ENCODE data around the gene CREB5. TPM values are rescaled to one million over a fixed set of nuclear protein-coding genes. Genes with fewer than 3 reads are reported as not detected.

Gene CREB5
- total RNA-seq, 1 donor from 2014 or later: 4.6 TPM

GRCh38 chr7:28530803-28531175 is 118.5 kb downstream of the CREB5 start:
- peaks cover 38% of the 10 kb centered on the region for H3K27me3 Mint-ChIP-seq
- H3K4me1 Mint-ChIP-seq (ENCODE audit: low read depth): no peaks in the 10 kb centered on the region
- no peak overlapping the region for H3K4me3 Mint-ChIP-seq (ENCODE audit: low read depth)
- no peak for DNase-seq (ENCODE audit: low spot score, unreplicated experiment)
- peaks cover 3% of the 10 kb centered on the region for H3K9me3 Mint-ChIP-seq (ENCODE audit: low read depth)
- no peak overlapping the region for H3K27ac Mint-ChIP-seq
- TF ChIP-seq CTCF (IDR thresholded peaks at IDR 0.05; ENCODE audit: unreplicated experiment): no peak
- peaks cover 1% of the 10 kb centered on the region for H3K36me3 Mint-ChIP-seq (ENCODE audit: insufficient read depth)

GRCh38 chr7:28531291-28531690 is 119.0 kb downstream of the CREB5 start:
- Mint-ChIP-seq H3K27ac (no peak overlapping the region), H3K9me3 (ENCODE audit: low read depth) (peaks cover 3% of the 10 kb centered on the region), H3K27me3 (peaks cover 42% of the 10 kb centered on the region), H3K4me3 (ENCODE audit: low read depth) (no peak overlapping the region), H3K36me3 (ENCODE audit: insufficient read depth) (peaks cover 1% of the 10 kb centered on the region), H3K4me1 (ENCODE audit: low read depth) (peaks cover 1% of the 10 kb centered on the region)
- TF ChIP-seq CTCF (IDR thresholded peaks at IDR 0.05; ENCODE audit: unreplicated experiment): no peak
- no peak for DNase-seq (ENCODE audit: low spot score, unreplicated experiment)

- Mint-ChIP-seq H3K36me3 (ENCODE audit: insufficient read depth) (peaks cover 1% of the 10 kb centered on the region), H3K4me3 (ENCODE audit: low read depth) (no peak overlapping the region), H3K27ac (no peak overlapping the region), H3K27me3 (peaks cover 42% of the 10 kb centered on the region), H3K9me3 (ENCODE audit: low read depth) (peaks cover 3% of the 10 kb centered on the region), H3K4me1 (ENCODE audit: low read depth) (peaks cover 1% of the 10 kb centered on the region)
- no peak for DNase-seq (ENCODE audit: low spot score, unreplicated experiment)
- no peak for TF ChIP-seq CTCF (IDR thresholded peaks at IDR 0.05; ENCODE audit: unreplicated experiment)
Measured at GRCh38 chr7:28532181-28532580, 119.9 kb downstream of the CREB5 start.

GRCh38 chr7:28533267-28533666 is 120.9 kb downstream of the CREB5 start:
- Mint-ChIP-seq H3K27ac (no peak overlapping the region), H3K4me3 (ENCODE audit: low read depth) (no peak overlapping the region), H3K27me3 (peaks cover 52% of the 10 kb centered on the region), H3K9me3 (ENCODE audit: low read depth) (peaks cover 3% of the 10 kb centered on the region), H3K36me3 (ENCODE audit: insufficient read depth) (peaks cover 1% of the 10 kb centered on the region), H3K4me1 (ENCODE audit: low read depth) (peaks cover 1% of the 10 kb centered on the region)
- TF ChIP-seq CTCF (IDR thresholded peaks at IDR 0.05; ENCODE audit: unreplicated experiment): no peak
- DNase-seq (ENCODE audit: low spot score, unreplicated experiment): no peak

GRCh38 chr7:28533731-28534531 is 121.6 kb downstream of the CREB5 start:
- DNase-seq (ENCODE audit: low spot score, unreplicated experiment): no peak
- Mint-ChIP-seq H3K4me1 (ENCODE audit: low read depth) (peaks cover 1% of the 10 kb centered on the region), H3K4me3 (ENCODE audit: low read depth) (no peak overlapping the region), H3K36me3 (ENCODE audit: insufficient read depth) (peaks cover 1% of the 10 kb centered on the region), H3K27ac (no peak overlapping the region), H3K9me3 (ENCODE audit: low read depth) (peaks cover 3% of the 10 kb centered on the region), H3K27me3 (peaks cover 54% of the 10 kb centered on the region)
- TF ChIP-seq CTCF (IDR thresholded peaks at IDR 0.05; ENCODE audit: unreplicated experiment): no peak

All from progenitor cell of endocrine pancreas (in vitro differentiated cells).